Posterior vena cava (tissue), 2 donors: ENCODE data around the gene PDLIM3. TPM values are rescaled to one million over a fixed set of nuclear protein-coding genes. Genes with fewer than 3 reads are reported as not detected.

Source experiments
- DNase-seq: peaks from one replicate; pipeline ENCODE4 v3.0.0-alpha.2; 2020; ENCODE audit warnings: low spot score
- intact Hi-C, 2 donors: fragments of 100-400 bp; cut with DNase I; formaldehyde crosslinking; loops; one replicate each; pipeline versions ENCODE4 v1.14.1 to v1.14.2; 2022 to 2023
- long read RNA-seq, 2 donors: library from polyadenylated mRNA; unstranded; transcript quantifications; one replicate each; pipeline ENCODE4 v2.0.0, GENCODE V29; 2020 to 2021
- total RNA-seq, 2 donors: library from RNA; stranded (reverse); fragmentation: NEBNext Ultra II Directional; extraction: Animal tissue kit (Norgen Biotek cat#: 25700); gene quantifications; one replicate each; pipeline ENCODE4 v1.2.1, GENCODE V29; 2021
- donor health status: DM: yes; HTN: yes; CAD: no.
- donor health status: DM: yes; HTN: yes; CAD: no.

Gene PDLIM3
- total RNA-seq, result 100 to 1,000 TPM; 447 to 540 TPM
- long read RNA-seq, donor 1, full-length matches to known transcripts, result 84 of 126 reads
- long read RNA-seq, donor 1, partial matches to known transcripts, result 7 of 126 reads
- long read RNA-seq, donor 1, other reads (novel, unspliced or antisense), result 35 of 126 reads
- long read RNA-seq, donor 2, full-length matches to known transcripts, result 533 of 608 reads
- long read RNA-seq, donor 2, partial matches to known transcripts, result 33 of 608 reads
- long read RNA-seq, donor 2, other reads (novel, unspliced or antisense), result 42 of 608 reads

- intact Hi-C loops, result loop anchor here in 1 of 2 donors (5.0 kb wide), 1 partner anchor 37 kb away; no protein-coding TSS in a partner anchor
- peak; percentile 93 for DNase-seq
Observed at GRCh38 chr4:185534866-185535611, at the start of gene PDLIM3. Gene PDLIM3, minus strand, starts transcription at chr4:185535507. Its CDS starts 73 bp downstream, at chr4:185535434.

DNA sequence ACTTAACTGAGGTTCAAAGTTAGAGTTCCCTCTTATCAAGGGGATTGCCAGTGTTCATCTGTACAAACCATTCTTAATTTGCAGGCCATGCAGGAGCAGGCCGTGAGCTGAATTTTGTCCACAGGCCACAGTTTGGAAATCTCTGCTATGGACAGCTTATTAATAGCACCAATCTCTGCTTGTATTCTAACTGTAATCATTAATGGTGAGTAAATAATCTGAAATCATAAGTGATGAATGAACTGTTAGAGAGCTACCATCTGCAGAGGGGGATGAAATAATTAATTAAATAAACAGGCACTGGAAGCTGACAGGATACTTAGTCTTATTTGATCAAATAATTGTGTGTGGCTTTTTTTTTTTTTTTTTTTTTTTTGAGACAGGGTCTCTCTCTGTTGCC, 48.5 kb upstream of the PDLIM3 start:
- intact Hi-C loops, result no loop called here
- DNase-seq, result no peak

GRCh38 chr4:185582651-185583400, 47.5 kb upstream of the PDLIM3 start:
- intact Hi-C loops, result no loop called here
- DNase-seq, result no peak

DNA sequence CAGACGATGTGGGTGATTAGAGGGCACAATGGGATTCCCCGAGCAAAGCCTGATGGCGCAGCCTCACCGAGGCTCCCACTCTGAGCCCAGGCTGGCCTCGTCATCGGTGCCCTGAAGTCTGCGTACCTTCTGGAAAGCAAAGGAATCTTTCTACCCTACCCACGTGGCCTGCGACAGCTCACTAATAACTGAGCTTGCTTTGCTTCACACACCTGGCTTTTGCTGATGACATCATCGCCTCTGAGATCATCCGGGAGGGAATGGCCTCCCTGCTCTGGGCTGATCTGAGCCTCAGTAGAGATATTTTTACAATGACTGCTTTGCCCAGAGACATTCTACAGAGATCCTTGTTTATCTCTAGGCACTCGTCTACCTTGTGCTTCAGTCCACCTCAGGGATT, 45.4 kb upstream of the PDLIM3 start:
- intact Hi-C loops, result no loop called here
- DNase-seq, result no peak

- intact Hi-C loops, result no loop called here
- DNase-seq, result no peak
Observed at GRCh38 chr4:185578284-185578683, 43.0 kb upstream of the PDLIM3 start.

GRCh38 chr4:185576962-185577950, 41.9 kb upstream of the PDLIM3 start:
- intact Hi-C loops, result no loop called here
- DNase-seq, result no peak

GRCh38 chr4:185576314-185576961, 41.1 kb upstream of the PDLIM3 start:
- DNase-seq, result no peak
- intact Hi-C loops, result no loop called here

DNA sequence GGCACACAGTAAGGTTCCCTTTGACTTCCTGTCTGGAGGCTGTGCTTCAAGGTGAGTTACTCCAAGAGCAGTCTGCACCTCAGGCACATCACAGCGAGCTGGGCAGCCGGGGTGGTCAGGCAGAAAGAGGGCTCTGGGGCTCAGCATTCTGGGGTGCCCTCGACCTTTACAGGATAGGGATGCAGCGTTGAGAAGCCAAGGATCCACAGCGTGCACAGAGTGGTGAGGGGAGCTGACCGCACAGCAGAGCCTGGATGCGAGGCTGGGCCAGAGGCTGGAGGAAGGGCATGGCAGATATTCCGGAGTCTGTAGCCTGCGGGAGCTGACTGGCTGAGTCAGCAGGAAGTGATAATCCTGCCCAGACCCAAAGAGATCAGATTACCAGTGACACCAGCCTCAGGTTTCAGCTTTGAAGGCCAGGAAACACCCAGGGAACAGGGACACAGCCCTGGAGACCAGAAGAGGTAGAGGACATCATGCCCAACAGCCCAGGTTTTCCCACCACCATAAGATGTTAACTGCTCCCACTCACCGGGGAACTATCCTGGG, 38.4 kb upstream of the PDLIM3 start:
- peak; percentile 82 for DNase-seq
- intact Hi-C loops, result loop anchor here in 1 of 2 donors (5.0 kb wide), 1 partner anchor 36 kb away; the partner anchor contains the start of gene PDLIM3

- DNase-seq, result no peak
- intact Hi-C loops, result loop anchor here in 1 of 2 donors (5.0 kb wide), 1 partner anchor 33 kb away; the partner anchor contains the start of gene PDLIM3
Observed at GRCh38 chr4:185570727-185571126, 35.4 kb upstream of the PDLIM3 start.

- peak; percentile 93 for DNase-seq
- intact Hi-C loops, result loop anchor here in 1 of 2 donors (1.0 kb wide), 1 partner anchor 20 kb away; no protein-coding TSS in a partner anchor
Observed at GRCh38 chr4:185567381-185568376, 32.4 kb upstream of the PDLIM3 start.

GRCh38 chr4:185566972-185567371, 31.7 kb upstream of the PDLIM3 start:
- intact Hi-C loops, result no loop called here
- DNase-seq, result no peak

DNA sequence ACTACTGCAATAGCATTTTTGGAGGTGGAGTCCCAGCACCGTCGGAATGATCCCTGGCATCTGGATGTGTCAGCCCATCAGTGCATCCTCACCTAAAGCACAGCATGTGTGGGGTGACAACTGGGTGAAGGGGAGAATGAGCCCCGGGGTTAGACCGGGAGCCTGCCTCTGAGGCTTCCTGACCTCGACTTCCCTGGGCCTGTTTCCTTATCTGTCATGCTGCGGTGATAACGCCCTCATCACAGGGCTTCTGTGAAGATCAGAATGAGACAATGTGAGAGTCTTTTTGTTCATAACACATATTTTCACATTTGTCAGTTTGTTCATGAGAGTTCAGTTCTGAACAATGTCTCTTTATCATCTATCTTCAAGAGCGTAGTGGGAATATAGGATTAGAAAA, 31.1 kb upstream of the PDLIM3 start:
- intact Hi-C loops, result no loop called here

DNA sequence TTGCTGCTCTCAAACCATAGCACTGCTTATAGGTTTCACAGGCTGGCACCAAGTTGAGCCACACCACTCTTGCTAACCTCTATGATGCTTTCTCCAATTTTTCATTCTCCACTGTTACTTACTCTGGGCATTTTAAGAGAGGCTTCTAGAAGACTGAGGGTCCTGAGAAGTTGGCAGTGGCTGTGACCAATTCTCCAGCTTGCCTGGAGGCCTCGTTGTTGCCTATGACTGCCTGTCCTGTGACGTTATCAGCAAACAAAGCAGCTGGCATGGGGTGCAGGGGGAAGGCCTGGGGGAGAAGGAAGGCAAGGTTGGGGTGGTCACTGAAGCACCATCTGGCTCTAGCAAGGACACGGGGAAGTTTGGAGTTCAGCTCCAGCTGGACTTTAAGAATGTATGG, 30.4 kb upstream of the PDLIM3 start:
- intact Hi-C loops, result no loop called here

More for the DNA sequence above, 31.1 kb upstream of the PDLIM3 start:
- DNase-seq, result no peak

GRCh38 chr4:185564349-185564748, 29.0 kb upstream of the PDLIM3 start:
- intact Hi-C loops, result no loop called here
- no peak for DNase-seq

More for the DNA sequence above, 30.4 kb upstream of the PDLIM3 start:
- DNase-seq, result no peak

- DNase-seq, result no peak
- intact Hi-C loops, result no loop called here
Observed at GRCh38 chr4:185562531-185562930, 27.2 kb upstream of the PDLIM3 start.

GRCh38 chr4:185560316-185560715, 25.0 kb upstream of the PDLIM3 start:
- intact Hi-C loops, result no loop called here
- no peak for DNase-seq

DNA sequence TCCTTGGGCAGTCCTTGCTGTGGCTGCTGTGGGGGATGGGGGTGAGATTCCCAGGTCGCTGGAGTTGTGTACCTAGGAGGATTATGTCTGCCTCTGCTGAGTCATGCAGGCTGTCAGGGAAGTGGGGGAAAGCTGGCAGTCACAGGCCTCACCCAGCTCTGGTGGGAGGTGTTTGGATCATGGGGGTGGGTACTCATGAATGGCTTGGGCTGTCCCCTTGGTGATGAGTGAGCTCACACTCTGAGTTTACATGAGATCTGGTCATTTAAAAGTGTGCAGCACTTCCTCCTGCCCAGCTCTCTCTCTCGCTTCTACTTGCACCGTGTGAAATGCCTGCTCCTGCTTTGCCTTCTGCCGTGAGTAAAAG, 24.6 kb upstream of the PDLIM3 start:
- DNase-seq, result no peak
- intact Hi-C loops, result no loop called here
